Measurements from ENCODE around the gene KCNE4. TPM values are rescaled to one million over a fixed set of nuclear protein-coding genes. Genes with fewer than 3 reads are reported as not detected.
A peak's percentile ranks its signal among the peaks of the same experiment; 100 is the strongest.
"Not testable (repeated sequence)": the region's sequence is repeated elsewhere in the genome, so short reads cannot be mapped to it uniquely, and the experiment has no call there.

Gene KCNE4
- total RNA-seq, 6 experiments from 2014 or later = 4.6 to 10.5 (median 5.0) TPM

GRCh38 chr2:223076573-223076972, 24.6 kb downstream of the KCNE4 start:
- DNase-seq = peak; percentile 74
- H3K9me3 Mint-ChIP-seq = no peaks in the 10 kb centered on the region; the same call in 1 of the 2 replicates
- H3K4me3 Mint-ChIP-seq = no peak overlapping the region
- H3K4me1 Mint-ChIP-seq (ENCODE audit: low read depth) = peaks cover 56% of the 10 kb centered on the region
- no peaks in the 10 kb centered on the region for H3K27me3 Mint-ChIP-seq (ENCODE audit: insufficient read depth)
- peak overlapping the region; percentile 44 for H3K27ac Mint-ChIP-seq
- TF ChIP-seq CTCF (IDR thresholded peaks at IDR 0.05) = no peak
- H3K36me3 Mint-ChIP-seq (ENCODE audit: low read depth) = peaks cover 14% of the 10 kb centered on the region

- H3K36me3 Mint-ChIP-seq (ENCODE audit: low read depth) = peaks cover 14% of the 10 kb centered on the region
- TF ChIP-seq CTCF (IDR thresholded peaks at IDR 0.05) = no peak
- H3K4me1 Mint-ChIP-seq (ENCODE audit: low read depth) = peaks cover 50% of the 10 kb centered on the region
- no peak for DNase-seq
- H3K27ac Mint-ChIP-seq = no peak overlapping the region
- no peak overlapping the region for H3K4me3 Mint-ChIP-seq
- H3K9me3 Mint-ChIP-seq = no peaks in the 10 kb centered on the region; the same call in 1 of the 2 replicates
- H3K27me3 Mint-ChIP-seq (ENCODE audit: insufficient read depth) = no peaks in the 10 kb centered on the region
Observed at GRCh38 chr2:223078482-223078881, 26.5 kb downstream of the KCNE4 start.

- Mint-ChIP-seq H3K27ac (no peak overlapping the region), H3K4me1 (ENCODE audit: low read depth) (peaks cover 50% of the 10 kb centered on the region), H3K36me3 (ENCODE audit: low read depth) (peaks cover 14% of the 10 kb centered on the region), H3K9me3 (no peaks in the 10 kb centered on the region; the same call in 1 of the 2 replicates), H3K4me3 (no peak overlapping the region), H3K27me3 (ENCODE audit: insufficient read depth) (no peaks in the 10 kb centered on the region)
- TF ChIP-seq CTCF (IDR thresholded peaks at IDR 0.05) = no peak
- DNase-seq = no peak
Observed at GRCh38 chr2:223079378-223079777, 27.4 kb downstream of the KCNE4 start.

GRCh38 chr2:223079925-223080324, 27.9 kb downstream of the KCNE4 start:
- Mint-ChIP-seq H3K27ac (no peak overlapping the region), H3K36me3 (ENCODE audit: low read depth) (peaks cover 14% of the 10 kb centered on the region), H3K4me1 (ENCODE audit: low read depth) (peaks cover 54% of the 10 kb centered on the region), H3K4me3 (no peak overlapping the region), H3K27me3 (ENCODE audit: insufficient read depth) (no peaks in the 10 kb centered on the region), H3K9me3 (no peaks in the 10 kb centered on the region; the same call in 1 of the 2 replicates)
- TF ChIP-seq CTCF (IDR thresholded peaks at IDR 0.05) = no peak
- no peak for DNase-seq

- DNase-seq = peak; percentile 33
- peaks cover 52% of the 10 kb centered on the region for H3K4me1 Mint-ChIP-seq (ENCODE audit: low read depth)
- H3K27me3 Mint-ChIP-seq (ENCODE audit: insufficient read depth); H3K9me3 Mint-ChIP-seq; H3K4me3 Mint-ChIP-seq; H3K36me3 Mint-ChIP-seq (ENCODE audit: low read depth): not testable (repeated sequence)
- H3K27ac Mint-ChIP-seq = peak overlapping the region; percentile 1; the same call in 1 of the 2 replicates
Observed at GRCh38 chr2:223080790-223081360, 28.9 kb downstream of the KCNE4 start.

GRCh38 chr2:223081789-223082188, 29.8 kb downstream of the KCNE4 start:
- Mint-ChIP-seq H3K4me1 (ENCODE audit: low read depth) (peaks cover 43% of the 10 kb centered on the region), H3K27ac (no peak overlapping the region), H3K27me3 (ENCODE audit: insufficient read depth) (no peaks in the 10 kb centered on the region), H3K9me3 (no peaks in the 10 kb centered on the region; the same call in 1 of the 2 replicates), H3K36me3 (ENCODE audit: low read depth) (peaks cover 3% of the 10 kb centered on the region), H3K4me3 (no peak overlapping the region)
- no peak for TF ChIP-seq CTCF (IDR thresholded peaks at IDR 0.05)
- DNase-seq = no peak
